ENCODE results near the gene BMS1. TPM values are rescaled to one million over a fixed set of nuclear protein-coding genes. Genes with fewer than 3 reads are reported as not detected.

Gene BMS1
- total RNA-seq, 1 experiment from 2014 or later = 18.9 TPM

DNA sequence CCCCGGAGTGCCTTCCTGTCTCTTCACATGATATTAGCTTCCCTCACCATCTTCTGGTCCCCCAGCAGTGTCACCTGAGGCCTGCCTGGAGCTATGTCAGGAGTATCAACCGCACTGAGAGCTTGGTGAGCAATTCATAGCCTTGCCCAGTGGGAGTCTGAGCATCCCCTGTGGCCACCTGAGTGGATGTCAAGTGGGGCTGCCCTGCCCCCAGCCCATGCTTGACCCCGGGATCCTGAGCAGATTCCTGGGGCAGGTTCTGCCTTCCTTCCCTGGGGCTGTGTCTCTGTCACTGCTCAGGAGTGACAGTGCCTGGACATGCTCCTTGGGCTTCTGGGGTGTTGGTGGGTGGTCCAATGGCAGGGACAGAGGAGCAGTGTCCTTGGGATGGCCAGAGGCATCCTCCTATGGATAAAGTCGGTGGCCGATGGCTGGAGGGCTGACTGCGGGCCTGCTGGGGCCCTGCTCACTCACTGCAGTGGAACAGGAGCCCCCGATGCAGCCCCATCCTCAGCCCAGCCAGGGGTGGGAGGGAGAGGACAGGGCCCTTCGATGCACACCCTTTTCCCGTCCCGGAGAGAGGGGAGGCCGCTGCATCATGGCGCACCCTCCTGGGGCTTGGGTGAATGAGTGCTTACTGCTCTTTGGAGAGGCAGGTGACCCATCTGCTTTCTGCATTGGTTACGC lies 95.7 kb downstream of the BMS1 start:
- no peaks in the 10 kb centered on the region for H3K27me3 ChIP-seq
- H3K27ac ChIP-seq = no peak overlapping the region
- no peaks in the 10 kb centered on the region for H3K36me3 ChIP-seq
- DNase-seq = no peak
- no peak overlapping the region for H3K4me3 ChIP-seq
- no peaks in the 10 kb centered on the region for H3K9me3 ChIP-seq (replicated peaks)
- no peaks in the 10 kb centered on the region for H3K4me1 ChIP-seq

GRCh38 chr10:42878821-42879195 lies 96.2 kb downstream of the BMS1 start:
- no peaks in the 10 kb centered on the region for H3K36me3 ChIP-seq
- DNase-seq = no peak
- H3K9me3 ChIP-seq (replicated peaks) = no peaks in the 10 kb centered on the region
- no peak overlapping the region for H3K4me3 ChIP-seq
- no peak overlapping the region for H3K27ac ChIP-seq
- H3K27me3 ChIP-seq = no peaks in the 10 kb centered on the region
- no peaks in the 10 kb centered on the region for H3K4me1 ChIP-seq

DNA sequence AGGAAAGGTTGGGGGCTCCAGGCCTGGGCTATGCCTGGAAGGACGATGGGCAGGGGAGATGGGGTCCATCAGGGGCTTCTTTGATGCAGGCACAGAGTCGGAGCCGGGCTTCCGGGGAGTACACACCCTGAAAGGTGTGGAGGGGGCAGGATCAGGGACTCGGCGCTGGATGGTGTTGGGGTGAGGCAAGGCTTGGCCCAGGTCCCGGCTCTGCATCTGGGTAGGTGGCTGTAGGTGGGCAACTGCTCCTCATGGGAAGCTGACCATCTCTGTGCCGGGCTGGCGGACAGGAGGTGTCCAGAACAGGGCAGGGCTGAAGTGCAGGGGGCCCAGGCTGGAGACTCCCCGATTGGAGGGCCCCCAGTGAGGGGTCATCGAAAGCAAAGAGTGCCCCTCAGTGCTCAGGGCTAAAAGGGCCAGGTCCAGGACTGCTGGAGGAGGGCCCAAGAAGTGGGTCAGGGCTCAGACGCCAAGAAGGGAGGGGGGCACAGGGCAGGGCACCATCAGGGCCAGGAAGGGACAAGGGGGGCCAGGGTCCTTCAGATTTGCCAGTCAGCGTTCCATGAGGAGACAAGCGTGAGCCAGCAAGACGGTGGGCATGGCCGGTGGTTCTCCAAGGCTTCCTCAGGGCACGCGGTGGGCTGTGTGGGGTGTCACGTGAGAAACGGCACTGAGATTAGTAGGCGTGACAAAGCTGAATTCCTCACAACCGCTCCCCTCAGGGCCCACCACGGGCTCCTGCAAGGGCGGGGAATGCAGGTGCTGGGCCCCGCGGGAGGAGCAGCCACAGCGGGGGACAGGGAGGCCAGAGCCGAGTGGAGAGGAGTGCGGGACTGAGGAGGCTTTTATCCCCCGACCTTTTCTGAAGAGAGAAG lies 97.0 kb downstream of the BMS1 start:
- no peak for DNase-seq
- H3K9me3 ChIP-seq (replicated peaks) = no peaks in the 10 kb centered on the region
- H3K27me3 ChIP-seq = no peaks in the 10 kb centered on the region
- no peaks in the 10 kb centered on the region for H3K4me1 ChIP-seq
- no peaks in the 10 kb centered on the region for H3K36me3 ChIP-seq
- H3K27ac ChIP-seq = no peak overlapping the region
- H3K4me3 ChIP-seq = no peak overlapping the region

- no peaks in the 10 kb centered on the region for H3K4me1 ChIP-seq
- H3K27ac ChIP-seq = no peak overlapping the region
- H3K9me3 ChIP-seq (replicated peaks) = no peaks in the 10 kb centered on the region
- H3K4me3 ChIP-seq = no peak overlapping the region
- H3K36me3 ChIP-seq = no peaks in the 10 kb centered on the region
- no peaks in the 10 kb centered on the region for H3K27me3 ChIP-seq
- no peak for DNase-seq
Observed at GRCh38 chr10:42880255-42880620, 97.6 kb downstream of the BMS1 start.

GRCh38 chr10:42882597-42882996 lies 100.0 kb downstream of the BMS1 start:
- H3K4me3 ChIP-seq = no peak overlapping the region
- no peaks in the 10 kb centered on the region for H3K9me3 ChIP-seq (replicated peaks)
- no peak overlapping the region for H3K27ac ChIP-seq
- no peaks in the 10 kb centered on the region for H3K4me1 ChIP-seq
- no peaks in the 10 kb centered on the region for H3K27me3 ChIP-seq
- DNase-seq = no peak
- no peaks in the 10 kb centered on the region for H3K36me3 ChIP-seq

Other genes starting within 250 kb of the BMS1 start
- 3.3 and 5.6 TPM in 2 replicates for gene ZNF33B, start 144.2 kb upstream of the BMS1 start, total RNA-seq (2014; rRNA removed; shearing (Covaris generic))

Measured in SJCRH30 (cell line).